ES-I3 (cell line): ENCODE data around the gene CLIC5.
A peak's percentile ranks its signal among the peaks of the same experiment; 100 is the strongest.

Experiments
- H3K36me3 ChIP-seq: 2 replicates; pipeline ENCODE4 v1.6.1; 2013; ENCODE audit warnings: mild to moderate bottlenecking, low read length, control low read depth, moderate library complexity; ENCODE audit not compliant: insufficient read depth
- H3K4me1 ChIP-seq: 2 replicates; pipeline ENCODE4 v1.6.1; 2013; ENCODE audit warnings: mild to moderate bottlenecking, control low read depth, low read length; ENCODE audit not compliant: insufficient read depth
- H3K9ac ChIP-seq: 2 replicates; pipeline ENCODE4 v1.6.1; 2013; ENCODE audit warnings: low read depth, mild to moderate bottlenecking, low read length, moderate library complexity
- H3K9me3 ChIP-seq: 2 replicates; pipeline ENCODE4 v1.6.1; 2013; ENCODE audit warnings: mild to moderate bottlenecking, low read length, moderate library complexity; ENCODE audit not compliant: control insufficient read depth, insufficient read depth

CLIC5 gene

DNA sequence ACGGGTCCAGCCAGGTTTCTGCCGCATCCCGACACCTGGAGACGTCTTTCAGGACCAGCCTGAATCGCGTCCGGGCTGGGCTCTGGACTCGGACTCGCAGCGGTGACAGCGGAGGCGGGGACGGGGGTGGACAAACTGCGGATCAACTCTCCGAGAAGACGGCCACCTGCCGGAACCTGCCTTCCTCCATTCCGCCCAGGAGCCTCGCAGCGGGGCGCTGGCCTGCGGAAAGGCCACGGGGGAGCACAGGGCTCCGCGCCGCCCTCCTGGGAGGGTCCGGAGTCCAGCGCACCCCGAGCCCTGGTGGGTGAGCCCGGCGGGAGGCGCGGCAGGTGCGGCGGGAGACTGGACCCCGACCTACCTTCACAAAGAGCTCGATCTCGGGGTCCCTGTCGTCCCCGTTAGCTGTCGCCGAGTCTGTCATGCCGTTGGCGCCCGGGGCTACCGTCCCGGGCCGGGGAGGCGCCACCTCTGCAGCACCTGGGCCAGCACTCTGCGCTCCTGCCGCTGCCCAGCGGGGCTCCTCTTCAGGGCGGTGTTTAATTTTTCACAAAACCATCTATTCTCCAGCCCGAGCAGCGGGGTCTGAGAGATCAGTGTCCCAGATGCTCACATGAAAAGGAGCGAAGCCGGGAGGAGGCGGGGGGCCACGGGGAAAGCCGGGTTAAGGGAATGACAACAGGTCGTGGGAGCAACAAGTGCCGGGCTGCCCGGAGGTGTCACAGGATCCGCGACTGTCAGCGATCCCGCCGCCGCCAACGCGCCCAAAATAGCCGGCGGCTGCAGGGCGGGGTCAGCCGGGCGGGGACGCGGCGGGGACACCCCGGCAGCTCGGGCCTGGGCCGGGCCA is at the start of gene CLIC5:
TSS of gene CLIC5 (minus strand) at position 742 of the 850 bp plus-strand sequence. CDS start at position 424, 318 bp downstream.
- no peaks in the 10 kb centered on the region for H3K36me3 ChIP-seq
- no peaks in the 10 kb centered on the region; the same call in 1 of the 2 replicates for H3K9me3 ChIP-seq
- peaks cover 13% of the 10 kb centered on the region; the same call in 1 of the 2 replicates for H3K4me1 ChIP-seq
- peak within 1 kb of the TSS; percentile 61; the same call in 1 of the 2 replicates for H3K9ac ChIP-seq

DNA sequence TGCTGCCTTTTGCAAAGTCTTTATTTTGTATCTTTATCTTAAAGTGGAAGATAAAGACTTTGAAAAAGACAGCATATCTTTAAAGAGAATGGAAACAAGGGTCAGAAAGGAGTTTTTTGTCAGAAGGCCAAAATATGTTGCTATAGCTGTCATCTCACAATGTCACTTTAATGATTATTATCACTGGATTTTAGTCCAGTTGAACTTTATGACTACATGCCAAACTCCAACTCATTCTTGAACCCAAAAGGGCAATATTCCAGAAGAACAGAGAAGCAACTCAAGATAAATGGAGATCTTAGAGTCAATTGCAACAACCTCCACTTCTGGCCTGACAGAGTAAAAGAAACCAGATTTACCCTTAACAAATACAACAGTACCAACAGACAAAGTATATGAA is 47.3 kb upstream of the CLIC5 start:
- no peaks in the 10 kb centered on the region for H3K9me3 ChIP-seq
- H3K36me3 ChIP-seq: no peaks in the 10 kb centered on the region
- H3K9ac ChIP-seq: no peak overlapping the region
- no peaks in the 10 kb centered on the region for H3K4me1 ChIP-seq

DNA sequence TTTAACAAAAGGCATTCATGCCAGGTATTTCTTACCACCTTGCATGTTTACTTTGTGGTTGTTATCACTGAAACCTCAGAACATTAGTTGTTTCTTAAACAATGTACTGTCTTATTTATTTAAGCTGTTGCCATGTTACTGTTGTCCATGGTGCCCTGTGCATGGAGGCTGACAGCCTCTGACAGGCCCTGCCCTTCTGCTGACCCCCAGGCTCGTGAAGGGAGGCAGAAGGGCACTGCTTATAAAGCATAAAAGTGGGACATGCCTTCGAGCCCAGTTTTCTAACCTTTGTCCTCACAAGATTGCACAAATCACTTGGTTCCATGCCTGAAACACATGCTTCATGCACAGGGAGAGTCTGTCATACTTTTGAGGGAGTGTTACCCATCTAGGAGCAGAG is 46.7 kb upstream of the CLIC5 start:
- no peaks in the 10 kb centered on the region for H3K9me3 ChIP-seq
- no peaks in the 10 kb centered on the region for H3K36me3 ChIP-seq
- no peaks in the 10 kb centered on the region for H3K4me1 ChIP-seq
- H3K9ac ChIP-seq: no peak overlapping the region

DNA sequence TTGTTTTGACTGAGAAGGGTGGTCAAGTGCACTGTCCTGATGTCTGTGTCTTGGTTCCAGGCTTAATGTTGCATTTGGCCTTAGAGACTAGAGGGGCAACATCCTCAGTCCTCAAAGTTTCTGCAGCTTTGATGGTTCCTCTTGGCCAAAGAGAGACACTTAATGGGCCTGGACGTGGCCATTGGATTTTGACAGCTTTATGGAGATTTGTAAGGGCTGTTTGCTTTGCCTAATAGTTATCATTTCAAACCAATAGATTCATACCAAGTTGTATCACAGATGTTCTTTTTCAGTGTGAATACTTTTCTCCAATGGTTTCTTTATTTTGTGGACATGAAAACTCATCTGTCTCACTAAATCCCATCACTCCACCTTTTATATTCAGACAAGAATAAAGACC is 45.8 kb upstream of the CLIC5 start:
- Histone ChIP-seq H3K9ac (no peak overlapping the region), H3K9me3 (no peaks in the 10 kb centered on the region), H3K36me3 (no peaks in the 10 kb centered on the region), H3K4me1 (no peaks in the 10 kb centered on the region)

DNA sequence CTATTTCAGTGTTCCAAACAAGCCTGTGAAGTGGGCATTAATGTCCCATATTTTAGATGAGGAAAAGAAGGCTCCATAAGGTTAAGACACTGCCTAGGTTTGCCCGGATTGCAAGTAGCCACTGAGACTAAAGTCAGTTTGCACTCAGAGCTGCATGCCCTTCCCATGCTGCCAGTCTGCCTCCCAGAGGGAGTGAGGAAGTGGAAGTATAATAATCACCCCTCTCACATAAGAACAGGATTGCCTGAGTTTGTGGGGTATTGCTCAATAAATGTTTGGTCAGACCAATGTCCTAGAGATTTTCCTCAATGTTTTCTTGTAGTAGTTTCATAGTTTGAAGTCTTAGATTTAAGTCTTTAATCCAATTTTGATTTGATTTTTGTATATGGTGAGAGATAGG is 43.9 kb upstream of the CLIC5 start:
- H3K9ac ChIP-seq: no peak overlapping the region
- H3K9me3 ChIP-seq: no peaks in the 10 kb centered on the region
- no peaks in the 10 kb centered on the region for H3K4me1 ChIP-seq
- no peaks in the 10 kb centered on the region for H3K36me3 ChIP-seq

DNA sequence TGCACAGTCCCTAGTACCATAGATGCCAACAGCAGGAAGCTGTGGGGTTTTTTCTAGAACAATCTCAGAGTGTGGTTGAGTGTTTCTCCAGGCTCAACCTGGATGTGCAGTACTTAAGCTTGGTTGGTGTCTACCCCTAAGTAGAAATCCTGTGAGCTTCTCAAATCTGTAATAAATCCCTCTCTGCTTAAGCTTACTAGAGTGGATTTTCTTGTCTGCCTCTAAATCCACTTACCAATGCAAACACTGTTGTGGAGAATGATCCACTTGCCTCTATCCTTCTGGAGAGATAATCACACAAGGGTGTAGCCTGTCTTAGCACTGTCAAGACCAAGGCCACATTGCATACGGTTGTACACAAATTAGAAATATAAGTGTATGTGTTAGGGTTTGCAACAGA is 43.3 kb upstream of the CLIC5 start:
- Histone ChIP-seq H3K9ac (no peak overlapping the region), H3K36me3 (no peaks in the 10 kb centered on the region), H3K9me3 (no peaks in the 10 kb centered on the region), H3K4me1 (no peaks in the 10 kb centered on the region)

DNA sequence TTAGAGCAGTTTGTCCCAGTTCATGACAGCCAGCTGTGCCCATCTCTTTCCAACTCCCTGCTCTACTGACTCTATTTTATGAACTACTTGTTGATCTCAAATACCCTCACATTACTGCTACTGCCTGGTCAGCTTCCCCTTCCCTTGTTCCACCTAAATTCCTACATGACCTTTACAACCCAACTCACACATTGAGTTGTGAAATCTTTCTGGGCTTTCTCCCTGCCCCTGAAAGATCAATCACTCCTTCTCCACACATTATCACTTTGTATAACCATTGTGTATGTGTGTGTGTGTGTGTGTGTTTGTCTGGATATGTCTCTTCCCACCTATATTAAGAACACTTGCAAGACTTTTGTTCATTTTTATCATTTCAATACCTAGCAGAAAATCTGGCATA is 42.1 kb upstream of the CLIC5 start:
- Histone ChIP-seq H3K4me1 (no peaks in the 10 kb centered on the region), H3K9me3 (no peaks in the 10 kb centered on the region), H3K36me3 (no peaks in the 10 kb centered on the region), H3K9ac (no peak overlapping the region)

DNA sequence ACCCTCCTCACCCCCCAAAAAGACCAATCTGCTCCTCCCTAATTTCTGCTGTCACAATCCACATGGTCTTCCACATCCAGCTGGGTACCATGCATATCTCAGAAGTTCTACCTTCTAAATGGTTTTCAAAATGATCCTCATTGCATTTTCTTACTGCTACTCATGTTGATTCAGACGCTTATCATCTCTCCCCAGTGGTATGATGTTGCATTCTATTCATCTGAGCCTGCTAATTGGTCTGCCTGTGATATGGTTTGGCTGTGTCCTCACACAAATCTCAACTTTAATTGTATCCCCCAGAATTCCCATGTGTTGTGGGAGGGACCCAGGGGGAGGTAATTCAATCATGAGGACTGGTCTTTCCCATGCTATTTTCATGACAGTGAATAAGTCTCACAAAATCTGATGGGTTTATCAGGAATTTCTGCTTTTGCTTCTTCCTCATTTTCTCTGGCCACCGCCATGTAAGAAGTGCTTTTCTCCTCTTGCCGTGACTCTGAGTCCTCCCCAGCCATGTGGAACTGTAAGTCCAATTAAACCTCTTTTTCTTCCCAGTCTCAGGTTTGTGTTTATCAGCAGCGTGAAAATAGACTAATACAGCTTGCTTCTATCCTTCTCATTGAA is 41.4 kb upstream of the CLIC5 start:
- no peaks in the 10 kb centered on the region for H3K36me3 ChIP-seq
- H3K4me1 ChIP-seq: no peaks in the 10 kb centered on the region
- no peaks in the 10 kb centered on the region for H3K9me3 ChIP-seq
- no peak overlapping the region for H3K9ac ChIP-seq

DNA sequence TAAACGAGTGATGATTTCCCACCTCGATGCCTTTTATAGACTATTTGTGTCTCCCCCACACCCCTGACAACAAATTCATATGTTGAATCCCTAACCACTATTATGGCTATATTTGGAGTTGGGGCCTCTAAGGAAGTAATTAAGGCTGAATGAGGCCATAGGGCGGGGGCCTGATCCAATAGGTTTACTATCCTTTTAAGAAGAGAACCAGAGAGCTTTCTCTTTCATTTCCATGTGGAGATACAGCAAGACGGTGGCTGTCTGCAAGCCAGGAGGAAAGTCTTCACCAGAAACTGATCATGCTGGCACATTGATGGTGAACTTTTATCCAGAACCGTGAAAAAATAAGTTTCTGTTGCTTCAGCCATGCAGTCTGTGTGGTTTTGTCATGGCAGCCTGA is 38.9 kb upstream of the CLIC5 start:
- no peaks in the 10 kb centered on the region for H3K4me1 ChIP-seq
- H3K9ac ChIP-seq: no peak overlapping the region
- no peaks in the 10 kb centered on the region for H3K36me3 ChIP-seq
- no peaks in the 10 kb centered on the region for H3K9me3 ChIP-seq

DNA sequence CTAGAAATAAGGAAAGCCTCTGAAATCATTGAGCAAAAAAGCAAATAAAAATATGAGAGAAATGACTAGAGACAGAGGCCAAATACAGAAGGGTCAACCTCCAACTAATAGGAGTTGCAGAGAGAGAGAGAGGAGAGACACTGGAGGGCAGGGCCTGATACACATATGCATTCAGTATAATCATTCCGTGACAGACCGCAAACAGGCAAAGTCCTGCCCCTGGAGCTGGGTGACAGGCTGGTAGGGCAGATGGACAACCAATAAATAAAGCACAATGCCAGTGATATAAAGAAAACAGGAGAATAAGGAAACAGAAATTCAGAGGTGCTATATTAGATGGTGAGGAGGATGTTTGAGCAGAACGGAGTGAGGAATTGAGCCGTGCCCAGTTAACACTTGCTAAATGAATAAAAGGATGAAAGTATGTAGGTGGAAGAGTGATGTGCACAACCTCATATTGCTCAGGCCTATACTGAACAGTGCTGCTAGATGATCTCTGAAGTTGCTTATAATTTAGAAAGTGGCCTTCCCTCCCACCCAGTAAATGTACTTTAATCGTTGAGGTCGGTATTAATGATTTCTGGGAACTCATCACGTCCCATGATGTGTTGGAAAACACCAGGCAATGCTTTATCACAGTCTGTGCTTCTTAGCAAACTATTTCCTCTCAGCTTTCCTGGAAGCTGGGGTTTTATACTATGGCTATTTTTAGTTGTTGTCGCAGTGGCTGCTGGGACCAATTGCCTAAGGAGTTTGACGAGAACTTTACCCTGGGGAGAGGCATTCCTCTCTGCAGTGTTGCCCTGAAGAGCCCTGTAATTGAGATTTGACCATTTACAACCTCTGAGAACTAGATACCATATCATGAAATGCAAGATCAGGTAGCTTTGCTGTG is 37.6 kb upstream of the CLIC5 start:
- Histone ChIP-seq H3K9me3 (no peaks in the 10 kb centered on the region), H3K9ac (no peak overlapping the region), H3K36me3 (no peaks in the 10 kb centered on the region)

DNA sequence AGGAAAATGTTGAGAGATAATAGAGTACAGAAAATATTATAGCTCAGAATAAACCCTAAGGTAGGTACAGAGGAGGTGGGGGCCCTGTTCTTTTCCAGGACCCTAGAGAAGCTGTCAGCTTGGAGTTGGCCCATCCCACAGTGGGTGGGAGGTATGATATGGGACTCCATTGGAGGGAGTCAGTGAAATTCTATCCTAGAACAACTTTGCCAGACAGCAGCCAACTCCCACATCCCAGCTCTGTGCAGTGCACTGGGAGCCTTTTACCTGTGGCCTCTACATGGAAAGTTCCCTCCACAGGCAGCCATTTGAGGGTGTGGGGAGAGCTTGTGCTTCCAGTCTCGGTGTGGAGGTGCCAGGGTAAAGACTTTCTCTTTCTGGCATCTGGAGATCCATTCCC is 36.8 kb upstream of the CLIC5 start:
- Histone ChIP-seq H3K4me1 (no peaks in the 10 kb centered on the region), H3K9ac (no peak overlapping the region), H3K36me3 (no peaks in the 10 kb centered on the region), H3K9me3 (no peaks in the 10 kb centered on the region)

More for the DNA sequence above, 37.6 kb upstream of the CLIC5 start:
- H3K4me1 ChIP-seq: no peaks in the 10 kb centered on the region

DNA sequence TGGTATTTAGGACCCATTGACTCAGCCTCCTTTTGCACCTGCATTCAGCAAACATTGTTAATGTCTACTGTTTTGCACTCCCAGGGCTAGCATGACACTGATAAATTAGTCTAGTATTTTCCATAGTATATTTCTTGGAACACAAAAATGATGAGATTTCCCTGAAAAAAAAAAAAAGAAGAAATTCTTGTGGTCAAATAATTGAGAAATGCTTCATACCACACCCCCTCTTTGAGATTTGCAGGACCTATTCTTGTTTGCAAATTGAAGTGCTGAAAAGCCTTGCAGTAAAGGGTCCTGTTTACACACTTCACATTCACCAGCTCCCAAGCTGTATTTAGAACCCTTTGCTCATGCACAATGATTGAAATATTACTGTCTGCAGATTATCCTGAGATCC is 36.3 kb upstream of the CLIC5 start:
- no peaks in the 10 kb centered on the region for H3K4me1 ChIP-seq
- no peak overlapping the region for H3K9ac ChIP-seq
- no peaks in the 10 kb centered on the region for H3K36me3 ChIP-seq
- no peaks in the 10 kb centered on the region for H3K9me3 ChIP-seq

DNA sequence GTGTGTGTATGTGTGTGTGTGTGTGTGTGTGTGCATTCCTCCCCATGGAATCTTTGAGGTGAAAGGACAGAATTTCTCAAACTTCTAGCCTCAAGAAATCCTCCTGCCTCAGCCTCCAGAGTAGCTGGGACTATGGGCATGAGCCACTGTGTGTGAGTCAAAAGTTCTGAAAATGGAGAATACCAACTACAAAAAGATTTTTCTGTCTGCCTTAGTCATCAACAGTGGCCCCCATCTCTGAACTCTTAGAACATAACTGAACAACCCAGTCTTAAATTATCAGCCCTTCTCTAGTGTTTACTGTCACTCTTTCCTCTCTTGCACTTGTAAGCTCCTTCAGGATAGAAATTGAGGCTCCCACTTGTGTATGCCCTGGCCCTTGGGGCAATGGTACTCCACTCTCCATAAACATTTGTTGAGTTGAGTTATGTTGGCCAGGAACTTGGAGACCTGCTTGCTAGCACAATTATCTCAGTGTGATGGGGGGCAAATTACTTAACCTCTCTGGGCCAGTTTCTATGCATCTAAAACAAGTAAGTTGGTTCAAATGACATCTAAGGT is 35.3 kb upstream of the CLIC5 start:
- no peaks in the 10 kb centered on the region for H3K36me3 ChIP-seq
- H3K4me1 ChIP-seq: no peaks in the 10 kb centered on the region
- H3K9ac ChIP-seq: no peak overlapping the region
- no peaks in the 10 kb centered on the region for H3K9me3 ChIP-seq

DNA sequence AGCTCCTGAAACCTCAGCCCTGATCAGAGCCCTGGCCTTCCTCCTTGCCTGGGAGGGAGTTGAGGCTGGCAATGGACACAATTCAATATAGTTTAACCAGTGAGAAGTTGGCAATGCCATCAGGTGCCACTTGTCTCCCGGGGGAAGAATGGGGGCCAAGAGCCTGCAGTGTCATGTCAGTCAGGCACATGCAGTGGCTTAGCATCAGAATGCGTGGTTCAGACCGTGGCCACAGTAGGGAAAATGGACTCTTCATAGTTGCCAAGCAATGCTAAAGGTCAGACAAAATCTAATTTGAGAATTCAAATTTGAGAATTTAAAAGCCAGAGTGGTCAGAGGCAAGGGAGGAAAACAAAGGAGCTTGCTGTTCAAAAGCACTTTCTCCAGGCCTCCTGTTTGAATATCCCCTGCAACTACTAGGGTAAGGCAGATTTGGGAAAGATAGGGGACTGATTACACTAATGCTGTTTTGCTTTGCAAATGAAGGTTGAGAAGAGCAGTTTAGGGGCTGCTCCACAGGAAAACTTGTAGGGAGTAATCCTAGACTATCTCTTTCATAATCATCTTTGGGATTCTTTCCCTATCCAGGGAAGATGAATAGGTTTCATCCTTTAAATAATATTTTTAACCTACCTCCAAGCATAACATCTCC is 33.1 kb upstream of the CLIC5 start:
- Histone ChIP-seq H3K36me3 (no peaks in the 10 kb centered on the region), H3K4me1 (no peaks in the 10 kb centered on the region), H3K9ac (no peak overlapping the region), H3K9me3 (no peaks in the 10 kb centered on the region)
